A673 (cell line): ENCODE data around the gene ATP2B1.

ENCODE experiments used
- CTCF ChIP-seq: fragments of 300-800, 200-600 bp; sonication (generic); conservative IDR thresholded peaks from 2 replicates; pipeline ENCODE4 v1.5.1; 2017; ENCODE audit warnings: low read depth, mild to moderate bottlenecking, antibody characterized with exemption, low read length, moderate library complexity, mixed read lengths
- EZH2 ChIP-seq: fragments of 200-600 bp; sonication (generic); IDR thresholded peaks from 2 replicates; pipeline ENCODE4 v1.6.1; 2017; ENCODE audit warnings: borderline replicate concordance, low read depth, mild to moderate bottlenecking, mixed read lengths, antibody characterized with exemption, low read length; ENCODE audit not compliant: poor library complexity, severe bottlenecking

GRCh38 chr12:89650239-89650638 is 58.4 kb downstream of the ATP2B1 start:
- no peak for TF ChIP-seq CTCF
- TF ChIP-seq EZH2 = no peak
